ENCODE data around the gene C9orf43. TPM values are rescaled to one million over a fixed set of nuclear protein-coding genes. Genes with fewer than 3 reads are reported as not detected.
"Not testable (repeated sequence)": the region's sequence is repeated elsewhere in the genome, so short reads cannot be mapped to it uniquely, and the experiment has no call there.

C9orf43 gene
- polyA plus RNA-seq, 1 donor, result 0.84 TPM

GRCh38 chr9:113417370-113417769 is 6.8 kb downstream of the C9orf43 start:
- no peak overlapping the region for H3K4me3 ChIP-seq (ENCODE audit: low read length)
- no peak for DNase-seq
- H3K9me3 ChIP-seq (ENCODE audit: control insufficient read depth, low read depth, low read length), result no peaks in the 10 kb centered on the region
- no CpG with 5 or more reads among the region's 4 CpGs for WGBS (ENCODE audit: insufficient coverage, low lambda C conversion rate)
- no peaks in the 10 kb centered on the region for H3K27me3 ChIP-seq (ENCODE audit: control insufficient read depth, insufficient read depth, low read length)
- H3K4me1 ChIP-seq (ENCODE audit: control insufficient read depth, insufficient read depth, low read length), result no peaks in the 10 kb centered on the region
- no peaks in the 10 kb centered on the region for H3K36me3 ChIP-seq (ENCODE audit: control insufficient read depth, insufficient read depth, low read length)
- H3K27ac ChIP-seq (ENCODE audit: low read length), result no peak overlapping the region

GRCh38 chr9:113421726-113422125 is 11.2 kb downstream of the C9orf43 start:
- Histone ChIP-seq H3K4me1 (ENCODE audit: control insufficient read depth, insufficient read depth, low read length) (no peaks in the 10 kb centered on the region), H3K4me3 (ENCODE audit: low read length) (no peak overlapping the region), H3K9me3 (ENCODE audit: control insufficient read depth, low read depth, low read length) (no peaks in the 10 kb centered on the region), H3K36me3 (ENCODE audit: control insufficient read depth, insufficient read depth, low read length) (no peaks in the 10 kb centered on the region), H3K27me3 (ENCODE audit: control insufficient read depth, insufficient read depth, low read length) (no peaks in the 10 kb centered on the region), H3K27ac (ENCODE audit: low read length) (no peak overlapping the region)
- WGBS (ENCODE audit: insufficient coverage, low lambda C conversion rate), result no CpG with 5 or more reads among the region's 3 CpGs
- no peak for DNase-seq

- no peaks in the 10 kb centered on the region for H3K27me3 ChIP-seq (ENCODE audit: control insufficient read depth, insufficient read depth, low read length)
- H3K27ac ChIP-seq (ENCODE audit: low read length), result no peak overlapping the region
- no peaks in the 10 kb centered on the region for H3K4me1 ChIP-seq (ENCODE audit: control insufficient read depth, insufficient read depth, low read length)
- H3K36me3 ChIP-seq (ENCODE audit: control insufficient read depth, insufficient read depth, low read length), result no peaks in the 10 kb centered on the region
- H3K9me3 ChIP-seq (ENCODE audit: control insufficient read depth, low read depth, low read length), result no peaks in the 10 kb centered on the region
- no peak overlapping the region for H3K4me3 ChIP-seq (ENCODE audit: low read length)
- DNase-seq, result no peak
- WGBS (ENCODE audit: insufficient coverage, low lambda C conversion rate), result no CpG with 5 or more reads among the region's 2 CpGs
Measured at GRCh38 chr9:113425072-113425471, 14.5 kb downstream of the C9orf43 start.

GRCh38 chr9:113426701-113427100 is 16.2 kb downstream of the C9orf43 start:
- Histone ChIP-seq H3K27me3 (ENCODE audit: control insufficient read depth, insufficient read depth, low read length) (no peaks in the 10 kb centered on the region), H3K36me3 (ENCODE audit: control insufficient read depth, insufficient read depth, low read length) (no peaks in the 10 kb centered on the region), H3K27ac (ENCODE audit: low read length) (no peak overlapping the region), H3K9me3 (ENCODE audit: control insufficient read depth, low read depth, low read length) (no peaks in the 10 kb centered on the region), H3K4me1 (ENCODE audit: control insufficient read depth, insufficient read depth, low read length) (no peaks in the 10 kb centered on the region), H3K4me3 (ENCODE audit: low read length) (no peak overlapping the region)
- no peak for DNase-seq
- WGBS (ENCODE audit: insufficient coverage, low lambda C conversion rate), result no CpG with 5 or more reads among the region's 1 CpG

GRCh38 chr9:113427629-113428028 is 17.1 kb downstream of the C9orf43 start:
- DNase-seq, result no peak
- no peaks in the 10 kb centered on the region for H3K9me3 ChIP-seq (ENCODE audit: control insufficient read depth, low read depth, low read length)
- H3K36me3 ChIP-seq (ENCODE audit: control insufficient read depth, insufficient read depth, low read length), result no peaks in the 10 kb centered on the region
- WGBS (ENCODE audit: insufficient coverage, low lambda C conversion rate), result 100% methylated on average over 1 of the region's 2 CpGs
- no peaks in the 10 kb centered on the region for H3K4me1 ChIP-seq (ENCODE audit: control insufficient read depth, insufficient read depth, low read length)
- H3K27me3 ChIP-seq (ENCODE audit: control insufficient read depth, insufficient read depth, low read length), result no peaks in the 10 kb centered on the region
- H3K27ac ChIP-seq (ENCODE audit: low read length), result no peak overlapping the region
- H3K4me3 ChIP-seq (ENCODE audit: low read length), result no peak overlapping the region

- no CpG with 5 or more reads among the region's 1 CpG for WGBS (ENCODE audit: insufficient coverage, low lambda C conversion rate)
- Histone ChIP-seq H3K36me3 (ENCODE audit: control insufficient read depth, insufficient read depth, low read length) (no peaks in the 10 kb centered on the region), H3K9me3 (ENCODE audit: control insufficient read depth, low read depth, low read length) (no peaks in the 10 kb centered on the region), H3K27ac (ENCODE audit: low read length) (no peak overlapping the region), H3K4me3 (ENCODE audit: low read length) (no peak overlapping the region), H3K4me1 (ENCODE audit: control insufficient read depth, insufficient read depth, low read length) (no peaks in the 10 kb centered on the region), H3K27me3 (ENCODE audit: control insufficient read depth, insufficient read depth, low read length) (no peaks in the 10 kb centered on the region)
- no peak for DNase-seq
Measured at GRCh38 chr9:113428062-113428615, 17.6 kb downstream of the C9orf43 start.

GRCh38 chr9:113431191-113431590 is 20.6 kb downstream of the C9orf43 start:
- DNase-seq, result no peak
- no peaks in the 10 kb centered on the region for H3K9me3 ChIP-seq (ENCODE audit: control insufficient read depth, low read depth, low read length)
- H3K36me3 ChIP-seq (ENCODE audit: control insufficient read depth, insufficient read depth, low read length), result no peaks in the 10 kb centered on the region

GRCh38 chr9:113436728-113437515 is 26.4 kb downstream of the C9orf43 start:
- DNase-seq, result no peak
- no peaks in the 10 kb centered on the region for H3K27me3 ChIP-seq (ENCODE audit: control insufficient read depth, insufficient read depth, low read length)
- no peaks in the 10 kb centered on the region for H3K4me1 ChIP-seq (ENCODE audit: control insufficient read depth, insufficient read depth, low read length)
- no CpG with 5 or more reads among the region's 4 CpGs for WGBS (ENCODE audit: insufficient coverage, low lambda C conversion rate)
- no peak overlapping the region for H3K27ac ChIP-seq (ENCODE audit: low read length)
- no peaks in the 10 kb centered on the region for H3K36me3 ChIP-seq (ENCODE audit: control insufficient read depth, insufficient read depth, low read length)
- no peaks in the 10 kb centered on the region for H3K9me3 ChIP-seq (ENCODE audit: control insufficient read depth, low read depth, low read length)
- no peak overlapping the region for H3K4me3 ChIP-seq (ENCODE audit: low read length)

More at GRCh38 chr9:113431191-113431590, 20.6 kb downstream of the C9orf43 start:
- Histone ChIP-seq H3K27me3 (ENCODE audit: control insufficient read depth, insufficient read depth, low read length) (no peaks in the 10 kb centered on the region), H3K27ac (ENCODE audit: low read length) (no peak overlapping the region), H3K4me1 (ENCODE audit: control insufficient read depth, insufficient read depth, low read length) (no peaks in the 10 kb centered on the region), H3K4me3 (ENCODE audit: low read length) (no peak overlapping the region)

GRCh38 chr9:113437716-113438115 is 27.2 kb downstream of the C9orf43 start:
- H3K27me3 ChIP-seq (ENCODE audit: control insufficient read depth, insufficient read depth, low read length); H3K36me3 ChIP-seq (ENCODE audit: control insufficient read depth, insufficient read depth, low read length); H3K9me3 ChIP-seq (ENCODE audit: control insufficient read depth, low read depth, low read length); H3K4me1 ChIP-seq (ENCODE audit: control insufficient read depth, insufficient read depth, low read length); H3K27ac ChIP-seq (ENCODE audit: low read length); H3K4me3 ChIP-seq (ENCODE audit: low read length); DNase-seq: not testable (repeated sequence)
- no CpG with 5 or more reads among the region's 1 CpG for WGBS (ENCODE audit: insufficient coverage, low lambda C conversion rate)

- H3K27me3 ChIP-seq (ENCODE audit: control insufficient read depth, insufficient read depth, low read length), result no peaks in the 10 kb centered on the region
- H3K4me3 ChIP-seq (ENCODE audit: low read length), result no peak overlapping the region
- H3K36me3 ChIP-seq (ENCODE audit: control insufficient read depth, insufficient read depth, low read length), result no peaks in the 10 kb centered on the region
- no peaks in the 10 kb centered on the region for H3K4me1 ChIP-seq (ENCODE audit: control insufficient read depth, insufficient read depth, low read length)
- no CpG with 5 or more reads among the region's 2 CpGs for WGBS (ENCODE audit: insufficient coverage, low lambda C conversion rate)
- DNase-seq, result no peak
- no peak overlapping the region for H3K27ac ChIP-seq (ENCODE audit: low read length)
- H3K9me3 ChIP-seq (ENCODE audit: control insufficient read depth, low read depth, low read length), result no peaks in the 10 kb centered on the region
Measured at GRCh38 chr9:113444736-113445135, 34.2 kb downstream of the C9orf43 start.

- no peak overlapping the region for H3K4me3 ChIP-seq (ENCODE audit: low read length)
- no peaks in the 10 kb centered on the region for H3K9me3 ChIP-seq (ENCODE audit: control insufficient read depth, low read depth, low read length)
- H3K27me3 ChIP-seq (ENCODE audit: control insufficient read depth, insufficient read depth, low read length), result no peaks in the 10 kb centered on the region
- WGBS (ENCODE audit: insufficient coverage, low lambda C conversion rate), result 0% methylated on average over 1 of the region's 3 CpGs
- no peaks in the 10 kb centered on the region for H3K36me3 ChIP-seq (ENCODE audit: control insufficient read depth, insufficient read depth, low read length)
- no peak overlapping the region for H3K27ac ChIP-seq (ENCODE audit: low read length)
- DNase-seq, result peak in 1 of 2 donors; percentile 38
- no peaks in the 10 kb centered on the region for H3K4me1 ChIP-seq (ENCODE audit: control insufficient read depth, insufficient read depth, low read length)
Measured at GRCh38 chr9:113446323-113446740, 35.8 kb downstream of the C9orf43 start.

Measured in large intestine (tissue), 3 donors.